Kasumi-1 (cell line): ENCODE data around the gene SPANXB1.
"Not testable (repeated sequence)": the region's sequence is repeated elsewhere in the genome, so short reads cannot be mapped to it uniquely, and the experiment has no call there.

Experiments
- DNase-seq, 2 experiments: peaks; one replicate each; lab custom pipeline; 2025; lab: John Stamatoyannopoulos, UW

The SPANXB1 gene, protein sequence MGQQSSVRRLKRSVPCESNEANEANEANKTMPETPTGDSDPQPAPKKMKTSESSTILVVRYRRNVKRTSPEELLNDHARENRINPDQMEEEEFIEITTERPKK

GRCh38 chrX:141002568-141002967 is at the start of gene SPANXB1:
Gene SPANXB1, plus strand, starts transcription at chrX:141002594. Its CDS starts 100 bp downstream, at chrX:141002694.
- DNase-seq: not testable (repeated sequence)

DNA sequence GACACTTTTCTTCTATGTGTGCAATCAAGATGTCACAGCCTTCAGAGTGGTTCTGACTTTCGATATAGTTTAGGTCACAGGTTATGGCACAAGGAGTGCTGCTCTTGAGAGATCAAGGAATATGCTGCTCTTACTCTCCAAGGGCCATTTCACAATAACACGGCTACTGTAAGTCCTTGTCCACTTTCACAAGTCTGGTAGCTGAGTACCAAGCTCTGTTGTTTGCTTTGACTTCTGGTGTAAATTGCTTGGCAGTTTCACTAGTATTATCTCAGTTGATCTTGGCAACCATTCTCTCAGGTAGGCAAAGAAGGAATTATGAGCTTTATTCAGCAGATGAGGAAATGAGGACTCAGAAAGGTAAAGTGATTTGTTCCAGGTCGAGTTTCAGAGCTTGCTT is 35.4 kb upstream of the SPANXB1 start:
- DNase-seq: no peak

DNA sequence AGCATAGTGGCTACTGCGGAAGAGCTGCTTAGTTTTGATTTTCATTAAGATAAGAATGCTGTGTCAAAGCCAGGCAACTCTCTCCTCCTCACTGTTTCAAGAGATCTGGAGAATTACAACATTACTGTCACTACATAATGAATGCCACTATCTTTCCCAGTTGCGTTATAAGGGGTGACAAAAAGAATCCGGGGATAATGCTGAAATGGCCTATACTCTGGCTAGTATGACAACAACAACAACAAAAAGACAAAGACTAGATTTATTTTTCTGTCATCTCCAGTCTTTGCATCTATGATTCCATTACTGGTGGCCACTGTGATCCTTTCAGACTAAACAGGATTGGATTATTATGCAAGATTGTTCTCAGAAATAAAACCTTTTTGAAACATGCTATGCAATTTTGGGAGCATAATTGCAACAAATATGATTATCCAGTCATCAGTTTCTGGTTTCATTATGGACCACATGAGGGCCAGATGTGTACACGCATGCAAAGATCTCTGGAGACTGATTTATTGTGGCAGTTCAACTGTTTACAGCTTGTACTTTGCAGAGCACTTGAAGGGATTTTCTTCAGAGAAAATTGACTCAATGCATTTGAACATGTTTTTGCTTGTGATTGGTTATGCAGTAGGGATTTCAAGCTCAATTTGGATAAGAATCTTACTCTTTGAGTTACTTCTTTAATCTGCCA is 31.1 kb upstream of the SPANXB1 start:
- no peak for DNase-seq

DNA sequence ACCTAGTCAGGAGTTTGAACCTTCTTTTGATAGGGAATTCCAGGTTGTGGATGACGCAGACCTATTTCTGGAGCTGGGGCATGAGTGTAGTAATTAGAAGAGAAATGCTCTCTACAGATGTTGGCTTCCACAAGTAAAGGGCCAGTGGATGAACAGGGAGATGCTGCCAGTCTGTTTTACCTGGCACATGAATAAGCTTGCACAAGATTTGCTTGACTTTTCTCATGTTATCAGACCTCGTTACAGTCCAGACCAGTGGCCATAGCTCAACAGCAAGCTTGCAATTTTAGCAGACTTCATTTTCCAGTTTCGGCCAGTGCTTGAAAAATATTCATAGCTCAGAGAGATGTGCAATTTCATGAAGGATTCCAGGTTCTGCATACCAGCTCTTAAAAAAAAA is 26.9 kb upstream of the SPANXB1 start:
- DNase-seq: no peak

- no peak for DNase-seq
Observed at GRCh38 chrX:140980271-140980670, 22.1 kb upstream of the SPANXB1 start.

GRCh38 chrX:140983730-140984129 is 18.7 kb upstream of the SPANXB1 start:
- no peak for DNase-seq

DNA sequence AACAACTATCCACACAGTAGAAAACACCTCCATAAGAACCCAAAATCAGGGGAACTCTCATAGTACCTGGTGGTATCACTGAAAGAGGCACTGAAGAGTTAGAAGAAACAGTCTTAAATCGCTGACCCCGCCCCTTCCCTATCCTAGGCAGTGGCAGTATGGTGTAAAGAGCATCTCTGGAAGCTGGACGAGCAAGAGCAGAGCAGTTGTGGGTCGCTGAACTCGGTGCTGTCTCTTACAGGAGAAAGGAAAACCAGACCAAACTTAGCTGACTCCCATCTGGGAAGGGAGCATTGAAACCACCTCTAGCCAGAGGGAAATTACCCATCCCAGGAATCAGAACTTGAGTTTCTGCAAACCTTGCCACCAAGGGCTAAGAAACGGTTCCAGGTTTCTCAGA is 2.8 kb downstream of the SPANXB1 start:
- DNase-seq: not testable (repeated sequence)

DNA sequence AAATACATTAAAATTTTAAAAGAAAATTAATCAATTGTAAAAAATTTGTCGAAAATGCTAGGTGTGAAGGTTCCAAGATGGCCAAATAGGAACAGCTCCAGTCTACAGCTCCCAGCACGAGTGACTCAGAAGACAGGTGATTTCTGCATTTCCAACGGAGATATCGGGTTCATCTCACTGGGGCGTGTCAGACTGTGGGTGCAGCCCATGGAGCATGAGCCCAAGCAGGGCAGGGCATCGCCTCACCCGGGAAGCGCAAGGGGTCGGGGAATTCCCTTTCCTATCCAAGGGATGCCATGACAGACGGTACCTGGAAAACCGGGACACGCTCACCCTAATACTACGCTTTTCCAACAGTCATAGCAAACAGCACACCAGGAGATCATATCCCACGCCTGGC is 41.9 kb downstream of the SPANXB1 start:
- not testable (repeated sequence) for DNase-seq

DNA sequence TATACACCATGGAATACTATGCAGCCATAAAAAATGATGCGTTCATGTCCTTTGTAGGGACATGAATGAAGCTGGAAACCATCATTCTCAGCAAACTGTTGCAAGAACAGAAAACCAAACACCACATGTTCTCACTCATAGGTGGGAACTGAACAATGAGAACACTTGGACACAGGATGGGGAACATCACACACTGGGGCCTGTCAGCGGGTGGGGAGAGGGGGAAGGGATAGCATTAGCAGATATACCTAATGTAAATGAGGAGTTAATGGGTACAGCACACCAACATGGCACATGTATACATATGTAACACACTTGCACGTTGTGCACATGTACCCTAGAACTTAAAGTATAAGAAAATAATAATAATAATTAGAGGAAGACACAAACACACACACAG is 47.5 kb downstream of the SPANXB1 start:
- not testable (repeated sequence) for DNase-seq

DNA sequence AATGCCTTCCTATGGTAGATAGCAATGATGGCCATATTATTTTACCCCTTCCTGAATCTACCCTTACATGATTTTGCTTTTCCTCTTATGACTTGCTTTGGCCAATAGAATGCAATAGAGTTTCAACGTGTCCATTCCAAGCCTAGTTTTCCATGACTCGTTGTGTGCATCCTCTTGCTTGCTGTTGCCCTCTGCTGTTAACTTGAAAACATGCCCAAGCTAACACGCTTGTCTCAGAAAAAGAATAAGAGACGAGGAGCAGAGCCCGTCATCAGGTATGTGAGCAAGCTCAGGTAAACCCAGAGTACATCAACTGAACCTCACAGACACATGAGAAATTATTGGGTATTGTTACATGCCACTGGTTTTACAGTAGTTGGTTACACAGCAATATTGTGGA is 49.7 kb downstream of the SPANXB1 start:
- not testable (repeated sequence) for DNase-seq
